ENCODE data around the gene ADCY2. TPM values are rescaled to one million over a fixed set of nuclear protein-coding genes. Genes with fewer than 3 reads are reported as not detected.
A peak's percentile ranks its signal among the peaks of the same experiment; 100 is the strongest.

The ADCY2 gene
- total and polyA plus RNA-seq, 7 experiments from 2014 or later: not detected

- Histone ChIP-seq H3K36me3 (ENCODE audit: control insufficient read depth in 2 of 3, insufficient read depth in 3 of 3, low read length in 3 of 3) (peaks cover 8 to 57% (median 22%) of the 10 kb centered on the region in 3 experiments), H3K27me3 (ENCODE audit: control insufficient read depth in 2 of 2, insufficient read depth in 2 of 2, low read length in 2 of 2) (no peaks in the 10 kb centered on the region), H3K27ac (ENCODE audit: low read depth, low read length) (no peak overlapping the region), H3K4me3 (ENCODE audit: low read length) (no peak overlapping the region), H3K4me1 (ENCODE audit: control insufficient read depth in 2 of 2, insufficient read depth in 2 of 2, low read length in 2 of 2) (peaks cover 14 to 19% of the 10 kb centered on the region in 2 donors), H3K9me3 (ENCODE audit: control insufficient read depth in 2 of 3, low read length in 3 of 3) (no peaks in the 10 kb centered on the region)
- ChIA-PET POLR2A (no interaction called here), CTCF (interaction anchor here (0.5 to 1.3 kb wide), 2 partner anchors 9 to 13 kb away, joined by 4 read pairs; no protein-coding TSS in a partner anchor)
- H3K27ac Mint-ChIP-seq: no peak overlapping the region
- H3K4me1 Mint-ChIP-seq: peaks cover 23 to 74% (median 52%) of the 10 kb centered on the region in 7 donors
- no peaks in the 10 kb centered on the region for H3K27me3 Mint-ChIP-seq
- DNase-seq (no peak), ATAC-seq (no peak)
- peaks cover 10 to 53% (median 32%) of the 10 kb centered on the region in 5 donors for H3K36me3 Mint-ChIP-seq
- H3K4me3 Mint-ChIP-seq: no peak overlapping the region
- no peaks in the 10 kb centered on the region for H3K9me3 Mint-ChIP-seq
- intact Hi-C loops (cut with micrococcal nuclease): no loop called here
Measured at GRCh38 chr5:7876867-7877266, 480.9 kb downstream of the ADCY2 start.

DNA sequence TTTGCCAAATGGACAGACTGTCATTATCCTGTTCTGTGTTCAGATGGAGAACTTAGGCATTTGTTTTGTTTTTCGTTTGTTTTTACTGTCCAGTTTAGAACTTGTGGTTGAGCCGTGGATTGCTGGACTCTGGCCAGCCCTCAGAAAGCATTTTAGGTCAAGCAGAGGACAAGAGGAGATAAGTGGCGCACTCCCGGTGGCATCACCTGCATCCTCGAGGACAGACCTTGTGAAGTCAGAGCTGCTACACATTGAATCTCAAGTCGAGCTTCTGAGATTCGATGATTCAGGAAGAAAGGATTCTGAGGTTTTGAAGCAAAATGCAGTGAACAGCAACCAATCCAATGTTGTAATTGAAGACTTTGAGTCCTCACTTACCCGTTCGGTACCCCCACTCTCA, 481.9 kb downstream of the ADCY2 start:
- Histone ChIP-seq H3K36me3 (ENCODE audit: control insufficient read depth in 2 of 3, insufficient read depth in 3 of 3, low read length in 3 of 3) (peaks cover 14 to 67% (median 22%) of the 10 kb centered on the region in 3 experiments), H3K27ac (ENCODE audit: low read depth, low read length) (no peak overlapping the region)
- POLR2A ChIA-PET: no interaction called here

GRCh38 chr5:7878381-7878873, 482.5 kb downstream of the ADCY2 start:
- ATAC-seq (peak; percentile 79), DNase-seq (no peak)
- Histone ChIP-seq H3K9me3 (ENCODE audit: control insufficient read depth in 2 of 3, low read length in 3 of 3) (no peaks in the 10 kb centered on the region), H3K4me3 (ENCODE audit: low read length) (no peak overlapping the region), H3K27me3 (ENCODE audit: control insufficient read depth in 2 of 2, insufficient read depth in 2 of 2, low read length in 2 of 2) (no peaks in the 10 kb centered on the region), H3K36me3 (ENCODE audit: control insufficient read depth in 2 of 3, insufficient read depth in 3 of 3, low read length in 3 of 3) (peaks cover 14 to 73% (median 26%) of the 10 kb centered on the region in 3 experiments), H3K27ac (ENCODE audit: low read depth, low read length) (no peak overlapping the region), H3K4me1 (ENCODE audit: control insufficient read depth in 2 of 2, insufficient read depth in 2 of 2, low read length in 2 of 2) (peaks cover 5 to 6% of the 10 kb centered on the region in 2 donors)
- POLR2A ChIA-PET: no interaction called here
- CTCF ChIA-PET: no interaction called here
- peaks cover 11 to 55% (median 35%) of the 10 kb centered on the region in 5 donors for H3K36me3 Mint-ChIP-seq
- peaks cover 14 to 61% (median 39%) of the 10 kb centered on the region in 7 donors for H3K4me1 Mint-ChIP-seq
- H3K9me3 Mint-ChIP-seq: no peaks in the 10 kb centered on the region
- H3K27ac Mint-ChIP-seq: peak overlapping the region in 2 of 9 donors; percentile 19 to 47
- no peak overlapping the region for H3K4me3 Mint-ChIP-seq
- no peaks in the 10 kb centered on the region for H3K27me3 Mint-ChIP-seq
- intact Hi-C loops (cut with micrococcal nuclease): no loop called here

More for the DNA sequence above, 481.9 kb downstream of the ADCY2 start:
- intact Hi-C loops (cut with micrococcal nuclease): no loop called here
- peaks cover 6 to 9% of the 10 kb centered on the region in 2 donors for H3K4me1 ChIP-seq (ENCODE audit: control insufficient read depth in 2 of 2, insufficient read depth in 2 of 2, low read length in 2 of 2)
- H3K4me3 ChIP-seq (ENCODE audit: low read length): no peak overlapping the region
- H3K4me3 Mint-ChIP-seq: no peak overlapping the region
- peaks cover 10 to 54% (median 35%) of the 10 kb centered on the region in 5 donors for H3K36me3 Mint-ChIP-seq
- H3K27ac Mint-ChIP-seq: peak overlapping the region in 3 of 9 donors; percentile 23 to 47 (median 43)
- H3K27me3 Mint-ChIP-seq: no peaks in the 10 kb centered on the region
- H3K27me3 ChIP-seq (ENCODE audit: control insufficient read depth in 2 of 2, insufficient read depth in 2 of 2, low read length in 2 of 2): no peaks in the 10 kb centered on the region
- peaks cover 16 to 67% (median 44%) of the 10 kb centered on the region in 7 donors for H3K4me1 Mint-ChIP-seq
- no peak for ATAC-seq
- no peaks in the 10 kb centered on the region for H3K9me3 Mint-ChIP-seq
- CTCF ChIA-PET: interaction anchor here (1.3 kb wide), 1 partner anchor 8 kb away, joined by 4 read pairs; no protein-coding TSS in a partner anchor
- no peaks in the 10 kb centered on the region for H3K9me3 ChIP-seq (ENCODE audit: control insufficient read depth in 2 of 3, low read length in 3 of 3)
- DNase-seq: no peak

All from naive thymus-derived CD4-positive, alpha-beta T cell (primary cell).